Left ventricle myocardium inferior (tissue), 1 donor: Measurements from ENCODE around the gene SLC15A3. TPM values are rescaled to one million over a fixed set of nuclear protein-coding genes. Genes with fewer than 3 reads are reported as not detected.

ENCODE experiments used
- DNase-seq: peaks from one replicate; pipeline ENCODE4 v3.0.0-alpha.2; 2020
- H3K27ac ChIP-seq: fragments of 200-600 bp; replicated peaks from 2 replicates; pipeline ENCODE4 v1.8.0; 2021
- H3K27me3 ChIP-seq: fragments of 200-600 bp; 2 replicates; pipeline ENCODE4 v1.8.0; 2021; ENCODE audit warnings: low read depth
- H3K36me3 ChIP-seq: fragments of 200-600 bp; 2 replicates; pipeline ENCODE4 v1.8.0; 2021
- H3K4me1 ChIP-seq: fragments of 200-600 bp; 2 replicates; pipeline ENCODE4 v1.8.0; 2021
- H3K4me3 ChIP-seq: fragments of 200-600 bp; 2 replicates; pipeline ENCODE4 v1.8.0; 2021; ENCODE audit warnings: mild to moderate bottlenecking, moderate library complexity
- H3K9me3 ChIP-seq: fragments of 200-600 bp; replicated peaks from 2 replicates; pipeline ENCODE4 v1.8.0; 2021
- CTCF ChIP-seq: fragments of 200-600 bp; IDR thresholded peaks from 2 replicates; pipeline ENCODE4 v1.8.0; 2021; ENCODE audit warnings: antibody characterized with exemption, mild to moderate bottlenecking, borderline replicate concordance
- intact Hi-C: fragments of 100-400 bp; cut with micrococcal nuclease; formaldehyde crosslinking; loops from one replicate; pipeline ENCODE4 v1.11.0; 2022
- total RNA-seq: library from RNA; stranded (reverse); fragmentation: NEBNext Ultra II Directional; extraction: Animal tissue kit (Norgen Biotek cat#: 25700); gene quantifications from one replicate; pipeline ENCODE4 v1.2.1, GENCODE V29; 2021
- donor health status: DM: no; HTN: yes; CAD: no; lungs with severe emphysema.

SLC15A3 gene
- total RNA-seq, 1 donor from 2014 or later, result 15.4 TPM

GRCh38 chr11:60891103-60891741 is 60.8 kb downstream of the SLC15A3 start:
- H3K4me3 ChIP-seq, result no peak overlapping the region
- H3K4me1 ChIP-seq, result peaks cover 22% of the 10 kb centered on the region
- TF ChIP-seq CTCF, result no peak
- H3K36me3 ChIP-seq, result peaks cover 38% of the 10 kb centered on the region
- intact Hi-C loops, result no loop called here
- no peak for DNase-seq
- H3K9me3 ChIP-seq, result no peaks in the 10 kb centered on the region
- H3K27ac ChIP-seq, result peak overlapping the region; percentile 72
- H3K27me3 ChIP-seq, result no peaks in the 10 kb centered on the region

- DNase-seq, result no peak
- Histone ChIP-seq H3K36me3 (peaks cover 33% of the 10 kb centered on the region), H3K27ac (peak overlapping the region; percentile 72), H3K9me3 (no peaks in the 10 kb centered on the region), H3K27me3 (no peaks in the 10 kb centered on the region), H3K4me3 (no peak overlapping the region), H3K4me1 (peaks cover 22% of the 10 kb centered on the region)
- intact Hi-C loops, result no loop called here
- TF ChIP-seq CTCF, result no peak
These were observed 61.3 kb downstream of the SLC15A3 start for GRCh38 chr11:60890696-60891095.

- no peak for TF ChIP-seq CTCF
- intact Hi-C loops, result no loop called here
These were observed 62.1 kb downstream of the SLC15A3 start for GRCh38 chr11:60889869-60890311.

GRCh38 chr11:60887556-60887955 is 64.4 kb downstream of the SLC15A3 start:
- Histone ChIP-seq H3K4me3 (no peak overlapping the region), H3K9me3 (no peaks in the 10 kb centered on the region), H3K27ac (no peak overlapping the region), H3K27me3 (no peaks in the 10 kb centered on the region), H3K36me3 (peaks cover 2% of the 10 kb centered on the region), H3K4me1 (peaks cover 22% of the 10 kb centered on the region)
- intact Hi-C loops, result no loop called here
- TF ChIP-seq CTCF, result peak; percentile 66
- DNase-seq, result no peak

More at GRCh38 chr11:60889869-60890311, 62.1 kb downstream of the SLC15A3 start:
- Histone ChIP-seq H3K4me3 (no peak overlapping the region), H3K4me1 (peaks cover 22% of the 10 kb centered on the region), H3K27me3 (no peaks in the 10 kb centered on the region), H3K9me3 (no peaks in the 10 kb centered on the region), H3K27ac (peak overlapping the region; percentile 72), H3K36me3 (peaks cover 25% of the 10 kb centered on the region)
- DNase-seq, result no peak

Other genes with a start within 250 kb of the SLC15A3 start
- not detected for gene MS4A18, start 227.5 kb downstream of the SLC15A3 start, total RNA-seq
- gene MS4A15, start 195.3 kb downstream of the SLC15A3 start, total RNA-seq, result not detected
- not detected for gene MS4A10, start 166.8 kb downstream of the SLC15A3 start, total RNA-seq
- 9.3 TPM for gene CCDC86, start 110.1 kb downstream of the SLC15A3 start, total RNA-seq
- gene PTGDR2, start 96.2 kb downstream of the SLC15A3 start, total RNA-seq, result 2.3 TPM
- not detected for gene ZP1, start 84.6 kb downstream of the SLC15A3 start, total RNA-seq
- 36.5 TPM for gene PRPF19, start 45.6 kb downstream of the SLC15A3 start, total RNA-seq
- gene TMEM109, start 38.0 kb downstream of the SLC15A3 start, total RNA-seq, result 86.7 TPM
- 6.4 TPM for gene TMEM132A, start 27.7 kb downstream of the SLC15A3 start, total RNA-seq
- 0.47 TPM for gene CD6, start 19.5 kb upstream of the SLC15A3 start, total RNA-seq
- 0.30 TPM for gene CD5, start 150.3 kb upstream of the SLC15A3 start, total RNA-seq
- gene VPS37C, start 209.2 kb upstream of the SLC15A3 start, total RNA-seq, result 15.8 TPM